Measurements from ENCODE around the gene GPR101. TPM values are rescaled to one million over a fixed set of nuclear protein-coding genes. Genes with fewer than 3 reads are reported as not detected.
A peak's percentile ranks its signal among the peaks of the same experiment; 100 is the strongest.

The GPR101 gene
- total and polyA plus RNA-seq, 2 donors (not counting 1 experiment from before 2014, with no cell fraction given), result 0.07 TPM; not detected in 1

DNA sequence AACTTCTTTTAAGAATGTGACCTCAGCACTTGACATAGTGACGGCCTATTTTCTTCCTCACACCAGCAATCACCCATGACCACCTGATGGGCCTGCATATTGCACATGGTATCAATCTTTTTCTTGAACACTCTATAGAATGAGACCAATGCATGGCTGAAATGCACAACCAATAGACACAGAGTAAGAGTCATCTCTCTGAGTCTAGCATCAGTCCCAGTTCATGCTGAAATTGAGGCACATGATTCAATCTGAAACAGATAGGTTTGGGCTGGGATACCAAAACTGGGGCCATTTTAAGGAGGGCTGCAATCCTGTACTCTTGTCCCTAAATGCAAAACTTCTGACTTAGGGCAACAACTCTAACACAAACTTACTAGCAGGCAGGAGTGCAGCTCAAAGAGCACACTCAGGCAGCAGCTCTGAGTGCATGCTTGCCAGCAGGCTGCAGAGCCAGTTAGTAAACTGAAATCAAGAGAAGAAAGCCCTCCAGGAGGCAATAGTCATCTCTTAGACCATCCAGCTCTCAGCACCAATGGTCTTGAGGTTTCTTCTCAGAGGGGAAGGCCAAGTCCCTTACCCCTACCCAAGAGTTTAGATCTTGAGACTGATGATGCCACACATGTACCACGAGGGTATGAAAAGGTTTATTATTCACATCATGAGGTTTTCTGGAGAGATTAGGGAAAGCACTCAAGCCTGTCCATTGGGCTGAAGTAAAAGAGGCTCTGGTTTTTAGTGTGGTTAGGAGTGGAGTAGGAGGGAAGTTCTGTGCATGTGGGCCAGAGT is 24.7 kb upstream of the GPR101 start:
- Histone ChIP-seq H2AFZ (ENCODE audit: insufficient read depth, low read depth, low read length, poor library complexity, severe bottlenecking) (no peak overlapping the region), H3K4me3 (ENCODE audit: control extremely low read depth in 1 of 5, extremely low read depth in 1 of 5, insufficient read depth in 1 of 5, low read depth in 2 of 5, low read length in 4 of 5) (no peak overlapping the region), H3K36me3 (replicated peaks in 1 of 2; ENCODE audit: control extremely low read depth in 1 of 2, control insufficient read depth in 1 of 2, extremely low read depth in 1 of 2, insufficient read depth in 2 of 2, low read length in 1 of 2) (no peaks in the 10 kb centered on the region), H3K27me3 (replicated peaks in 1 of 4; ENCODE audit: control extremely low read depth in 1 of 4, control insufficient read depth in 3 of 4, insufficient read depth in 4 of 4, low read length in 3 of 4) (peaks cover 0 to 15% (median 9%) of the 10 kb centered on the region in 4 experiments), H3K9ac (ENCODE audit: low read length) (no peak overlapping the region), H4K20me1 (ENCODE audit: control insufficient read depth, insufficient read depth, low read length, poor library complexity, severe bottlenecking) (no peaks in the 10 kb centered on the region), H3K9me3 (ENCODE audit: control extremely low read depth in 1 of 3, control insufficient read depth in 2 of 3, insufficient read depth in 1 of 3, low read length in 2 of 3) (no peaks in the 10 kb centered on the region), H3K4me1 (ENCODE audit: control insufficient read depth in 2 of 2, insufficient read depth in 2 of 2, low read length in 2 of 2) (no peaks in the 10 kb centered on the region), H3K4me2 (replicated peaks; ENCODE audit: low read depth, low read length, poor library complexity, severe bottlenecking) (no peak overlapping the region), H3K27ac (ENCODE audit: low read length in 2 of 2) (no peak overlapping the region), H3K79me2 (ENCODE audit: control insufficient read depth, insufficient read depth, low read length) (no peaks in the 10 kb centered on the region)
- H3K4me3 Mint-ChIP-seq, result no peak overlapping the region
- POLR2A ChIA-PET, result no interaction called here
- peaks cover 28% of the 10 kb centered on the region for H3K27me3 Mint-ChIP-seq
- no peak for TF ChIP-seq EZH2 (IDR thresholded peaks at IDR 0.05; ENCODE audit: borderline replicate concordance, insufficient read depth, low read depth, low read length, poor library complexity, severe bottlenecking)
- TF ChIP-seq, protein P1, sequence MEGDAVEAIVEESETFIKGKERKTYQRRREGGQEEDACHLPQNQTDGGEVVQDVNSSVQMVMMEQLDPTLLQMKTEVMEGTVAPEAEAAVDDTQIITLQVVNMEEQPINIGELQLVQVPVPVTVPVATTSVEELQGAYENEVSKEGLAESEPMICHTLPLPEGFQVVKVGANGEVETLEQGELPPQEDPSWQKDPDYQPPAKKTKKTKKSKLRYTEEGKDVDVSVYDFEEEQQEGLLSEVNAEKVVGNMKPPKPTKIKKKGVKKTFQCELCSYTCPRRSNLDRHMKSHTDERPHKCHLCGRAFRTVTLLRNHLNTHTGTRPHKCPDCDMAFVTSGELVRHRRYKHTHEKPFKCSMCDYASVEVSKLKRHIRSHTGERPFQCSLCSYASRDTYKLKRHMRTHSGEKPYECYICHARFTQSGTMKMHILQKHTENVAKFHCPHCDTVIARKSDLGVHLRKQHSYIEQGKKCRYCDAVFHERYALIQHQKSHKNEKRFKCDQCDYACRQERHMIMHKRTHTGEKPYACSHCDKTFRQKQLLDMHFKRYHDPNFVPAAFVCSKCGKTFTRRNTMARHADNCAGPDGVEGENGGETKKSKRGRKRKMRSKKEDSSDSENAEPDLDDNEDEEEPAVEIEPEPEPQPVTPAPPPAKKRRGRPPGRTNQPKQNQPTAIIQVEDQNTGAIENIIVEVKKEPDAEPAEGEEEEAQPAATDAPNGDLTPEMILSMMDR (IDR thresholded peaks at IDR 0.05), result no peak
- no peaks in the 10 kb centered on the region for H3K4me1 Mint-ChIP-seq
- no CpG with 5 or more reads among the region's 2 CpGs for WGBS (ENCODE audit: insufficient coverage)
- DNase-seq (no peak), ATAC-seq (ENCODE audit: low read depth) (no peak)
- intact Hi-C loops (cut with micrococcal nuclease), result no loop called here
- no peak overlapping the region for H3K27ac Mint-ChIP-seq
- CTCF ChIA-PET, result no interaction called here
- H3K9me3 Mint-ChIP-seq (ENCODE audit: insufficient read depth), result no peaks in the 10 kb centered on the region

DNA sequence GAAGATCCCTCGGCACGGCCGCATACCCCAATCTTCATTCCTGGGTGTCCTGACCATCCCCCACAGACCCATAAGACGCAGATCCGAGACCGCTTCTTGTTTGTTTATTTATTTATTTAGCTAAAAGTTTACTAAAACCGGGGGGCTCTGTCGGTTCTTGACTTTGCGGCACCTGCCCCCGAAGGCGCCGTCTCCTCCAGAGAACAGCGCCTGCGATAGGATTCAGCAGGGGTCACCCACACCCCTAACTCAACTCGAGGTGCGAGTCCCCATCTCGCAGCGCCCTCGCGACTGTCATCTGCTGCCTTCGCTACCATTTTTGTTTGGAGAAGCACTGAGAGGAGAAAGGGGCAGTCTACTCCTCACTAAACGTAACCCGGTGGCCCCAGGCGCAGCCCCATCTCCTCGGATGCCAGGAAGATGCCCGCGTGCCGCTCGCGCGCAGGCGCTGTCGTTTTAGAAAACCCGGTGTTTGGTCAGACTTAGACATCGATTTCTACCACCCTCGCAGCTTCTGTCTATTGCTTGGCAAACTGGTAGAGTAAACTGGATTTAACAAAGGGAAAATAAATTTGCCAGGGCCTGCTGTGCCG is 18.9 kb upstream of the GPR101 start:
- Histone ChIP-seq H3K4me1 (ENCODE audit: control insufficient read depth in 2 of 2, insufficient read depth in 2 of 2, low read length in 2 of 2) (peaks cover 6 to 14% of the 10 kb centered on the region in 2 donors), H3K9ac (ENCODE audit: low read length) (peak overlapping the region; percentile 58), H4K20me1 (ENCODE audit: control insufficient read depth, insufficient read depth, low read length, poor library complexity, severe bottlenecking) (no peaks in the 10 kb centered on the region), H3K27me3 (replicated peaks in 1 of 4; ENCODE audit: control extremely low read depth in 1 of 4, control insufficient read depth in 3 of 4, insufficient read depth in 4 of 4, low read length in 3 of 4) (peaks cover 0 to 30% (median 15%) of the 10 kb centered on the region in 4 experiments), H3K4me3 (ENCODE audit: control extremely low read depth in 1 of 5, extremely low read depth in 1 of 5, insufficient read depth in 1 of 5, low read depth in 2 of 5, low read length in 4 of 5) (peak overlapping the region in 4 of 5 experiments; percentile 34 to 54 (median 48)), H3K4me2 (replicated peaks; ENCODE audit: low read depth, low read length, poor library complexity, severe bottlenecking) (peak overlapping the region; percentile 71), H3K27ac (ENCODE audit: low read length in 2 of 2) (no peak overlapping the region), H3K36me3 (replicated peaks in 1 of 2; ENCODE audit: control extremely low read depth in 1 of 2, control insufficient read depth in 1 of 2, extremely low read depth in 1 of 2, insufficient read depth in 2 of 2, low read length in 1 of 2) (no peaks in the 10 kb centered on the region), H3K79me2 (ENCODE audit: control insufficient read depth, insufficient read depth, low read length) (no peaks in the 10 kb centered on the region), H2AFZ (ENCODE audit: insufficient read depth, low read depth, low read length, poor library complexity, severe bottlenecking) (peak overlapping the region; percentile 65), H3K9me3 (ENCODE audit: control extremely low read depth in 1 of 3, control insufficient read depth in 2 of 3, insufficient read depth in 1 of 3, low read length in 2 of 3) (no peaks in the 10 kb centered on the region)
- intact Hi-C loops (cut with micrococcal nuclease), result loop anchor here (1.0 kb wide), 1 partner anchor 97 kb away; no protein-coding TSS in a partner anchor
- DNase-seq (no peak), ATAC-seq (ENCODE audit: low read depth) (peak; percentile 5)
- H3K9me3 Mint-ChIP-seq (ENCODE audit: insufficient read depth), result no peaks in the 10 kb centered on the region
- peak overlapping the region; percentile 93 for H3K4me3 Mint-ChIP-seq
- 6% methylated on average over 14 of the region's 37 CpGs for WGBS (ENCODE audit: insufficient coverage)
- no peak for TF ChIP-seq EZH2 (IDR thresholded peaks at IDR 0.05; ENCODE audit: borderline replicate concordance, insufficient read depth, low read depth, low read length, poor library complexity, severe bottlenecking)
- TF ChIP-seq, protein P1 (IDR thresholded peaks at IDR 0.05), result peak; percentile 45
- CTCF ChIA-PET, result interaction anchor here (0.6 to 1.2 kb wide), 7 partner anchors 10 to 1025 kb away, joined by 3 to 7 read pairs (median 3); no protein-coding TSS in a partner anchor
- peaks cover 40% of the 10 kb centered on the region for H3K27me3 Mint-ChIP-seq
- POLR2A ChIA-PET, result no interaction called here
- peaks cover 16% of the 10 kb centered on the region for H3K4me1 Mint-ChIP-seq
- no peak overlapping the region for H3K27ac Mint-ChIP-seq
